ENCODE results near the gene ACOX2. TPM values are rescaled to one million over a fixed set of nuclear protein-coding genes. Genes with fewer than 3 reads are reported as not detected.

ACOX2 gene
- total RNA-seq, 2 donors from 2014 or later: 2.3 to 5.9 TPM

DNA sequence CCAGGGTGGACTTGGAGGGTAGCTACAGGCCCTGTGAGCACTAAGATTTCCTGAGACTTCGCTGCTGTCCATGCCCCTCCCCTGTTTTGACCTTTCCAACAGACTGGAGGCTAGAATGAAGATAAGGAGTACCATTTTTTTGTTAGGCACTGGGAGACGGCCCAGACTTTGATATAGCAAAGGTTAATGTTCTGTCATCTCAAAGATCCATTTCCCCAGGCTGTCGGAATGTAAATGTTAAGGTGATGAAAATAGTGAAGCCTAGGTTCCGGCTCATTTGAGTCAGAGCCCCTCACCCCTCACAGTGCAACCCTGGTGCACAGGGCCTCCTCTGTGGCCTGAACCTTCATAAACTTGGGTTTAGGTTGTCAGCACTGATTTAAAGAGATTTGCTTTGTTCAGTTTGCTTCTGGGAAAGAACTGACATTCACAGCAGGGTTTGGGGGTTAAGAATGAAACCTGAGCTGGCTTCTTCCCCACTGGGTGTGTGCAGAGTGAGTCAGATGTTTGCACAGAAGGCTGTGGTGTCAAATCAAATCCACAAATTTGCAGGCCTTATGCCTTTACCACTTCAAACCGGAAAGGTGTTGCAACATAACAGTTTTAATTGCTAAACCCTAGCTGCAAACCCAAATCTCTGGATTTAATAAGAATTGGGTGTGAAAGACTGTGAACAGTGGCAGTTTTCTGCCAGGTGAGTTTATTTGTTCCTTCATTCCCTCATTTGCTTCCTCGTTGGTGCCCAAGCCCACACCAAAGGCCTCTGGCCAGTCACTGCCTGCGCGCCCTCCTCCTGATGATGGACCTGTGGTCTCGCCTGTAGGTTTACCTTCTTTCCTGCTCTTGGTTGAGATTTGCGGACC, 65.7 kb downstream of the ACOX2 start:
- intact Hi-C loops (cut with DNase I): no loop called here

DNA sequence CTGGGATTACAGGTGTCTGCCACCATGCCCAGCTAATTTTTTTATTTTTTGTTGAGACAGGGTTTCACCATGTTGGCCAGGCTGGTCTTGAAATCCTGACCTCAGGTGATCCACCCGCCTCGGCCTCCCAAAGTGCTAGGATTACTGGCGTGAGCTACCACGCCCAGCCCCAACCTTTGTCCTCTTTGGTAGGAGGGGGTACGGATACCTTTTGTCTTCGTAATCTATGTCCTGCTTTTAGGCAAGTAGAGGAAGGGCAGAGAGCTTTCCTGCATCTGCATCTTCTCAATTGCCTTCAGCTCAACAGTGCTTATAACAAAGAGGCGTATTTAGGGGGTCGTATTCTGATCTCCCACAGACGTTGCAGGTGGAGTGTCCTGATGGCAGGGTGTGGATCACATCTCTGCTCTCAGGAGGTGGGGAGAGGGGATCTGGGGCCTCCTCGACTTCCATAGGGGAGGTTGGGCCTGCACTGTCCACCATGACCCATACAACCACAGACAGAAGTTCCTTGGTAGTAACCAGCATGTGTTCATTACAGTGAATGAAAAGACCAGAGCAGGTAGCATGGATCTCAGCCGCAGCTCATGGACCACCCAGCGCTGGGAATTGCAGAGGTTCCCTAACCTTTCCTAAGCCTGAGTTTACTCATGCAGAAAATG, 66.5 kb downstream of the ACOX2 start:
- intact Hi-C loops (cut with DNase I): no loop called here
- peaks cover 21% of the 10 kb centered on the region for H3K4me1 ChIP-seq
- 95 to 96% methylated on average over 12 of the region's 12 CpGs for WGBS, 2 donors
- no peaks in the 10 kb centered on the region for H3K27me3 ChIP-seq
- ATAC-seq (no peak), DNase-seq (no peak)
- H3K9me3 ChIP-seq: no peaks in the 10 kb centered on the region
- TF ChIP-seq CTCF (IDR thresholded peaks at IDR 0.05): no peak
- no peak for TF ChIP-seq POLR2A (IDR thresholded peaks at IDR 0.05)
- no peak overlapping the region for H3K4me3 ChIP-seq
- H3K27ac ChIP-seq: peak overlapping the region; percentile 44 to 80 (median 58)
- no peaks in the 10 kb centered on the region for H3K36me3 ChIP-seq (replicated peaks in 1 of 2; ENCODE audit: insufficient read depth in 1 of 2, low read depth in 2 of 2)

More for the DNA sequence above, 65.7 kb downstream of the ACOX2 start:
- H3K36me3 ChIP-seq (replicated peaks in 1 of 2; ENCODE audit: insufficient read depth in 1 of 2, low read depth in 2 of 2): no peaks in the 10 kb centered on the region
- DNase-seq (peak; percentile 41 to 84 (median 64)), ATAC-seq (peak; percentile 85)
- peak overlapping the region; percentile 44 to 80 (median 58) for H3K27ac ChIP-seq
- H3K9me3 ChIP-seq: no peaks in the 10 kb centered on the region
- no peak overlapping the region for H3K4me3 ChIP-seq
- WGBS, 2 donors: 43 to 52% methylated on average over 10 of the region's 10 CpGs
- TF ChIP-seq CTCF (IDR thresholded peaks at IDR 0.05) (no peak), POLR2A (IDR thresholded peaks at IDR 0.05) (no peak)
- H3K4me1 ChIP-seq: peaks cover 21% of the 10 kb centered on the region
- no peaks in the 10 kb centered on the region for H3K27me3 ChIP-seq

DNA sequence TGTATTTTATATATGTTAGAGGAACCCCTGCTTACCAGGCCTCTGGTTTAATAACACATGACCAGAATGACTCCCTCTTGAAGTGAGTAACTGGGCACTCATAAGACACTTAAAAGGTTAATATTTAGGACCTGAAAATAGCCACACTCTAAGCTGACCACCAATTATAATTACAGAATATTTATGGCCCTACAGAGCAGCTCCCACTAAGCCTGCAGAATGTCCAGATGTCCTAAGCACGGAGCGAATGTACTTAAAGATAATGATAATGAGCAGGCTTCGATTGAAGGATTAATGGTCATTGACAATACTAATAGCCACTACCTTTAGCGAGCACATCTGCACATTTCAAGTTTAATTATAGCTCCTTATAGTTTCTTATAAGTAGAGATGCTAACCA, 67.9 kb downstream of the ACOX2 start:
- no peak overlapping the region for H3K27ac ChIP-seq
- intact Hi-C loops (cut with DNase I): no loop called here
- H3K4me1 ChIP-seq: peaks cover 21% of the 10 kb centered on the region
- H3K9me3 ChIP-seq: no peaks in the 10 kb centered on the region
- ATAC-seq: no peak
- H3K4me3 ChIP-seq: no peak overlapping the region
- no peaks in the 10 kb centered on the region for H3K36me3 ChIP-seq (replicated peaks in 1 of 2; ENCODE audit: insufficient read depth in 1 of 2, low read depth in 2 of 2)
- 85 to 87% methylated on average over 4 of the region's 4 CpGs for WGBS, 2 donors
- DNase-seq: no peak
- TF ChIP-seq POLR2A (IDR thresholded peaks at IDR 0.05) (no peak), CTCF (IDR thresholded peaks at IDR 0.05) (no peak)
- no peaks in the 10 kb centered on the region for H3K27me3 ChIP-seq

DNA sequence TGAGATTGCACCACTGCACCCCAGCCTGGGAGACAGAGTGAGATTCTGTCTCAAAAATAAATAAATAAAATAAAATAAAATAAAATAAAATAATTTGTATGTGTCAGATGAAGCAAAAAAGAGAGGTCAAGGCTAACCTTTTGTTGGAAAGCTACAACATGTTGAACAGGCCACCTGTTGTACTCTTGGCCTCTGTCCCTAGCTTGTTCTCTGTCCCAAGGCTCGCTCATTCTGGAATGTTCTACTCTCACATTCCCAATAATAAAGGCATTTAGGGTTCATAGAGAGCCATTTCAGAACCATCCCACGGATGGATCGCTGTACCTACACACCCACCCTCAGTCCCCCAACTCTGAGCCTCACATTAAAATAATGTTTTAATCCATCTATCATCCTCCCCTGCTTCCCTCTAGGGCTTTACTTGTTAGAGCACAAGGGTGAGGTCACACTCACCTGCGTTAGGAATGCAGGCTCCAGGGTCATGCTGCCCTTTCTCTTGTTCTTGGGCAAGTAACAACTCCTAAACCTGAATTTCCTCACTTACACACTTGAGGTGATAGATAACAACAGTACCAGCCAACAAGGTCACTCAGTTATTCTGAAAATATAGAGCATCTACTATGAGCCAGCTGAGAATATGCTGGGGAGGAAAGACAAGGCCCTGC, 70.0 kb downstream of the ACOX2 start:
- WGBS, 2 donors: 63 to 72% methylated on average over 4 of the region's 4 CpGs
- Histone ChIP-seq H3K27ac (peak overlapping the region in 2 of 4 donors; percentile 45 to 54), H3K9me3 (no peaks in the 10 kb centered on the region), H3K4me3 (no peak overlapping the region), H3K27me3 (no peaks in the 10 kb centered on the region), H3K4me1 (peaks cover 31% of the 10 kb centered on the region), H3K36me3 (replicated peaks in 1 of 2; ENCODE audit: insufficient read depth in 1 of 2, low read depth in 2 of 2) (no peaks in the 10 kb centered on the region)
- no peak for TF ChIP-seq POLR2A (IDR thresholded peaks at IDR 0.05)
- no peak for TF ChIP-seq CTCF (IDR thresholded peaks at IDR 0.05)
- ATAC-seq (peak; percentile 41), DNase-seq (no peak)
- intact Hi-C loops (cut with DNase I): no loop called here

Measured in body of pancreas (tissue), 4 donors.